HL-60/S4 treated with retinoic acid at 250 ng/mL for 4 days and 3 days (cell line): Measurements from ENCODE around the gene CLEC4F.
"Not testable (repeated sequence)": the region's sequence is repeated elsewhere in the genome, so short reads cannot be mapped to it uniquely, and the experiment has no call there.

Experiments
- in situ Hi-C: fragments of 300-500 bp; cut with MboI; formaldehyde crosslinking; loops from 2 replicates; pipeline ENCODE4 v1.7.0; 2022; ENCODE audit warnings: low sequenced_read_pairs

CLEC4F gene

GRCh38 chr2:70828115-70828514, 7.7 kb upstream of the CLEC4F start:
- in situ Hi-C loops: no loop called here

GRCh38 chr2:70827388-70827787, 7.0 kb upstream of the CLEC4F start:
- in situ Hi-C loops: no loop called here

GRCh38 chr2:70826696-70827350, 6.4 kb upstream of the CLEC4F start:
- in situ Hi-C loops: no loop called here

GRCh38 chr2:70823249-70823648, 2.9 kb upstream of the CLEC4F start:
- in situ Hi-C loops: no loop called here

GRCh38 chr2:70822843-70823242, 2.4 kb upstream of the CLEC4F start:
- in situ Hi-C loops: no loop called here

GRCh38 chr2:70817284-70817954, 3.0 kb downstream of the CLEC4F start:
- in situ Hi-C loops: no loop called here

- in situ Hi-C loops: no loop called here
Measured at GRCh38 chr2:70816726-70817125, 3.7 kb downstream of the CLEC4F start.

GRCh38 chr2:70808983-70809958, 11.1 kb downstream of the CLEC4F start:
- in situ Hi-C loops: no loop called here

- in situ Hi-C loops: no loop called here
Measured at GRCh38 chr2:70807828-70808118, 12.6 kb downstream of the CLEC4F start.

- in situ Hi-C loops: no loop called here
Measured at GRCh38 chr2:70807102-70807827, 13.1 kb downstream of the CLEC4F start.

- in situ Hi-C loops: no loop called here
Measured at GRCh38 chr2:70806620-70807019, 13.8 kb downstream of the CLEC4F start.

GRCh38 chr2:70806013-70806412, 14.4 kb downstream of the CLEC4F start:
- in situ Hi-C loops: no loop called here

GRCh38 chr2:70801607-70802263, 18.7 kb downstream of the CLEC4F start:
- in situ Hi-C loops: no loop called here

- in situ Hi-C loops: no loop called here
Measured at GRCh38 chr2:70799706-70800105, 20.7 kb downstream of the CLEC4F start.

GRCh38 chr2:70797996-70798395, 22.4 kb downstream of the CLEC4F start:
- in situ Hi-C loops: not testable (repeated sequence)

GRCh38 chr2:70797506-70797905, 22.9 kb downstream of the CLEC4F start:
- in situ Hi-C loops: no loop called here

- in situ Hi-C loops: no loop called here
Measured at GRCh38 chr2:70796262-70796661, 24.1 kb downstream of the CLEC4F start.

GRCh38 chr2:70795164-70795995, 25.0 kb downstream of the CLEC4F start:
- in situ Hi-C loops: no loop called here

- in situ Hi-C loops: no loop called here
Measured at GRCh38 chr2:70793450-70793849, 26.9 kb downstream of the CLEC4F start.
